SKM-1 (cell line): ENCODE data around the gene ACTN3.
"Not testable (repeated sequence)": the region's sequence is repeated elsewhere in the genome, so short reads cannot be mapped to it uniquely, and the experiment has no call there.

Experiments
- DNase-seq: peaks from one replicate; lab custom pipeline; 2025; ENCODE audit not compliant: unreplicated experiment; lab: John Stamatoyannopoulos, UW

The ACTN3 gene

GRCh38 chr11:66595245-66595904, 48.7 kb downstream of the ACTN3 start:
- DNase-seq = no peak

GRCh38 chr11:66598993-66599392, 52.3 kb downstream of the ACTN3 start:
- DNase-seq = no peak

- no peak for DNase-seq
Measured at GRCh38 chr11:66600219-66600618, 53.5 kb downstream of the ACTN3 start.

- DNase-seq = no peak
Measured at GRCh38 chr11:66600631-66601233, 54.0 kb downstream of the ACTN3 start.

- no peak for DNase-seq
Measured at GRCh38 chr11:66603072-66603471, 56.4 kb downstream of the ACTN3 start.

GRCh38 chr11:66604155-66604554, 57.5 kb downstream of the ACTN3 start:
- DNase-seq = no peak

GRCh38 chr11:66606608-66607007, 59.9 kb downstream of the ACTN3 start:
- DNase-seq = not testable (repeated sequence)

- no peak for DNase-seq
Measured at GRCh38 chr11:66607126-66607834, 60.6 kb downstream of the ACTN3 start.

GRCh38 chr11:66609721-66610617, 63.3 kb downstream of the ACTN3 start:
- no peak for DNase-seq

GRCh38 chr11:66612458-66612857, 65.8 kb downstream of the ACTN3 start:
- no peak for DNase-seq
